ENCODE measurements around the gene ARID1B.

Gene ARID1B

DNA sequence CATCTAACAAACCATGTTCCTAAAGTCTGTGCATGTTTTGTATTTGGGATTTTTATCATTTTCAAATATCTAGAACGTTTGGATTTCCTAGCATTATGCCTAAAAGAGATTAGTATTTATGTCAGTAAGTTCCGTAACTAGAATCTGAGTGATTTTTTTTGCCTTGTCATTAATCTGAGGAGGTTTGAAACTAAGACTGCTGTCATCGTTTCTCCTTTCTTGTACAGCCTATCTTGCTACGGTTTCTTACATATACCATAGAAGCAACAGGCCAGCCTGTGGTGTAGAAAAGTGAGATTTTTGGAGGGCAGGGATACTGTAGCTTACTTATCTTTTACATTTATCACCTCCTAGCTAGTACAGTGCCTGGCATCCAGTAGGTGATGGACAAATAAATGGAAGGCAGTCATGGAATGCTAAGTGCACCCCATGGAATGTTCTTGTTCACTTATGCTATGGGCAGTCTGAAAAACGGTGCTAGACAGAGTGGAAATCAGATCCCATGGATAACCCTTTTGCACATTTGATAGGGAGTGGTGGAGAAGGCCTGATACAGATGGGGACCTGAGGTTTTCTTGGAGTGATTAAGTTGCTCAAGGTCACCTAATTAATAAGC is 93.9 kb downstream of the ARID1B start:
- Mint-ChIP-seq H3K27ac (peak overlapping the region; percentile 51), H3K4me1 (ENCODE audit: low read depth) (peaks cover 35% of the 10 kb centered on the region)

DNA sequence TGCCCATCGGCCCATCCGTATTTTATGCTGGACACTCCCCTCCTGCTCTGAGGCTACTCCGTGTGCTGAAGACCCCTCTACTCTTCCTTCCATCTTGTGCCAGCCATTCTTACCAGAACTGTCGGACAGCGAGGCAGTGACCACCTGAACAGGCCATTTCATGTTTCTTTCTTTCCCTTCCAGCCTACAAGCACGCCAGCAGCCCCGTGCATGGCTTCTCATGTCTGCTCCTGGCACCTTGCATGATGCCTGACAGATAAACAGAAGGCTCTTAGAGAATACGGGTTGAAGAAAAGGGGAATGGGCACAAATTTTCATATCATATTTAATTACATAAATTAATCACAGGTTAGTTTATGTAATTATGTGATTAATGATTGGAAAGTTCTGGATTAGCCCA is 95.7 kb downstream of the ARID1B start:
- peak overlapping the region; percentile 8 for H3K27ac Mint-ChIP-seq

More for the DNA sequence above, 93.9 kb downstream of the ARID1B start:
- Mint-ChIP-seq H3K36me3 (ENCODE audit: low read depth) (peaks cover 19% of the 10 kb centered on the region), H3K27me3 (no peaks in the 10 kb centered on the region), H3K4me3 (no peak overlapping the region), H3K9me3 (no peaks in the 10 kb centered on the region)
- intact Hi-C loops (cut with micrococcal nuclease): no loop called here

DNA sequence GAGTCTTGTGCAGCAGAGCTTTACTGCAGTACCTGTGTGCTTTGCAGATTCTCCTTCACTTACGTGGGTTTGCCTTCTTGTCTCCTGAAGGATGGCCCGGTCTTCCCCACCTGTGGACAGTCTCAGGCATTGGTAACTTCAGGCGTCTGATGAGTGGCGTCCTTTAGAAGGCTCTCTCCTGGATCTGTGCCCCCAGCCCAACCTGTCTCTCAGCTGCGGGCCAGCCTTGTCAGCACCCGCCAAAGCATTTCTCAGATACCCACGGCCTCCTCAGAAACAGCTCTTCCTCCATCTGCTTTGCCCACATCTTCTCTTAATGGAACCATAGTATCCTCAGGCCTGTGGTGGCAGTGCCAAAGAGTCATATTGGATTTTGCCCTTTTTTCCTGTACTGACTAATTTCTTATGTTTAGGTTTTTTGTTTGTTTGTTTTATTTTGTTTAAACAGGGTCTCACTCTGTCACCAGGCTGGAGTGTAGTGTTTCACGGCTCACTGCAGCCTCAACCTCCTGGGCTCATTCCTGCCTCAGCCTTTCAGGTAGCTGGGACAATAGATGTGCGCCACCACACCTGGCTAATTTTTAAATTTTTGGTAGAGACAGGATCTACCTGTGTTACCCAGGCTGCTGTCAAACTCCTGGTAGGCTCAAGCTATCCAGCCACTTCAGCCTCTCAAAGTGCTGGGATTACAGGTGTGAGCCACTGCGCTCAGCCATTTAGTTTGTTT is 96.6 kb downstream of the ARID1B start:
- peaks cover 48% of the 10 kb centered on the region for H3K4me1 Mint-ChIP-seq (ENCODE audit: low read depth)
- no peak overlapping the region for H3K27ac Mint-ChIP-seq
- intact Hi-C loops (cut with micrococcal nuclease): no loop called here

More for the DNA sequence above, 95.7 kb downstream of the ARID1B start:
- H3K4me3 Mint-ChIP-seq: no peak overlapping the region
- no peaks in the 10 kb centered on the region for H3K27me3 Mint-ChIP-seq
- intact Hi-C loops (cut with micrococcal nuclease): no loop called here
- peaks cover 41% of the 10 kb centered on the region for H3K4me1 Mint-ChIP-seq (ENCODE audit: low read depth)
- peaks cover 19% of the 10 kb centered on the region for H3K36me3 Mint-ChIP-seq (ENCODE audit: low read depth)
- H3K9me3 Mint-ChIP-seq: no peaks in the 10 kb centered on the region

DNA sequence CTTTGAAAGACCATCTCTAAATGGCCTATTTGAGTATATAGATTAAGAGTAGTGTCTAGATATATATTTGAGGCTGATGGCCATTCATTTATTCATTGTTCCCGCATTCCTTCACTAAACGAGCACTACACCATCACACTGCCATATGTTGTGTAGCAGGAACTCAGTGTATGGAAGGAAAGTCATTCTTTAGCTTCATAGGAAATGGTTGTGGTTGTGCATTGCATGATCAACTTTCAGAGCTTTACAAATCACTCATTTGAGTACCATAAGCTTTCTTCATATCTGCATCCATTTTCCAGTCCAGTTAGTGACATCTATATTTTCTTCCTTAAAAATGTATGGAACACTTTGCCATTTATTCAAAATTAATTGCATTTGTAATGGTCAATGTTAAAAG is 97.9 kb downstream of the ARID1B start:
- peaks cover 19% of the 10 kb centered on the region for H3K36me3 Mint-ChIP-seq (ENCODE audit: low read depth)

More for the DNA sequence above, 96.6 kb downstream of the ARID1B start:
- H3K27me3 Mint-ChIP-seq: no peaks in the 10 kb centered on the region
- no peaks in the 10 kb centered on the region for H3K9me3 Mint-ChIP-seq
- H3K36me3 Mint-ChIP-seq (ENCODE audit: low read depth): peaks cover 19% of the 10 kb centered on the region
- no peak overlapping the region for H3K4me3 Mint-ChIP-seq

DNA sequence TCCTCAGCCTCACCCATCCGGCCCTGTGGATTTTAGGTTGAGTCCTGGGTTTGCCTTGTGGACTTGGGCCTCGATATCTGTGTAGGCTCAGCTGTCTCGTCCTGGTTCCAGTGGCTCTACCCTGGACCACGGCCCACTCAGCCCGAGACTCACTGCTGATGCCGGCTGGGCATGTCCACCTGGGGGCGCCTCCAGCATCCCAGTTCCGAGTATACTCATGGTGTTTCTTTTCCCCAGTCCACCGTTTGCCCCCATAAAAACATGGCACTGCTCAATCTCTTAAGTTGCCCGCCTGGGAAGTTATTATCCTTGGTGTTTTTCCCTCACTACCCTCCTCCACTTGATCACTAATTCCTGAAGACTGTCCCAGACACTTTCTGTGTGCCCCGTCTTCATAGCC is 99.1 kb downstream of the ARID1B start:
- Mint-ChIP-seq H3K27ac (no peak overlapping the region), H3K36me3 (ENCODE audit: low read depth) (peaks cover 19% of the 10 kb centered on the region), H3K27me3 (no peaks in the 10 kb centered on the region), H3K4me1 (ENCODE audit: low read depth) (peaks cover 42% of the 10 kb centered on the region), H3K9me3 (no peaks in the 10 kb centered on the region), H3K4me3 (no peak overlapping the region)
- intact Hi-C loops (cut with micrococcal nuclease): no loop called here

More for the DNA sequence above, 97.9 kb downstream of the ARID1B start:
- intact Hi-C loops (cut with micrococcal nuclease): no loop called here
- Mint-ChIP-seq H3K4me3 (no peak overlapping the region), H3K9me3 (no peaks in the 10 kb centered on the region), H3K27me3 (no peaks in the 10 kb centered on the region), H3K27ac (no peak overlapping the region), H3K4me1 (ENCODE audit: low read depth) (peaks cover 52% of the 10 kb centered on the region)

DNA sequence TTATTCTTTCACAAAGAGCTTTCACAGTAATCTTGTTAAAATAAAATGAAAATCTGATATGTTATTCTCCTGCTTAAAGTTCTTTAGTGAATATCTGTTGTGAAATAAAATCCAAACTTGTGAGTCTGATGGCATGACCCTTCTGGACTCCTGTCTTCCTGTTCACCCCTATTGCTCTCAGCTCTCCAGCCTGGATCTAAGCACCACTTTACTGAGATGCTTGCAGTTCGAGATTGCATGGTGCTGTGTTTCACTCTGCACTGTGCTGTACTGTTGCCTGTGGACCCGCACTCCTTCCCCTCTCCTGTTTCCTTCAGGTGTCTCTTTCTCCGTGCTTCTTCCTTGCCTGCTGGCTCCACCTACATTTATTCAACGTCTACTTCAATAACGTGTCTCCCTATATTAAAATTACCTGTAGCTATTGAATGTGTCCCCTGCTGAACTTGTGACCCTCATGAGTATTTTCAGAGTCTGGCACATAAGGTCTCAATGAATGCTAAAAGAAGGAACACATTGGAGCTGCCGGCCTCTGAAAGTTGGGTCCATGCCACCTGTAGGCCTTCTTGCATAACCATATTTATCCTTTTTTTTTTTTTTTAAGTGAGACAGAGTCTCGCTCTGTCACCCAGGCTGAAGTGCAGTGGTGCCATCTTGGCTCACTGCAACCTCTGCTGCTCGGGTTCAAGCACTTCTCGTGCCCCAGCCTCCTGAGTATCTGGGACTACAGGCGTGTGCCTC is 100.1 kb downstream of the ARID1B start:
- H3K4me1 Mint-ChIP-seq (ENCODE audit: low read depth): peaks cover 39% of the 10 kb centered on the region
- no peaks in the 10 kb centered on the region for H3K9me3 Mint-ChIP-seq
- no peak overlapping the region for H3K27ac Mint-ChIP-seq
- intact Hi-C loops (cut with micrococcal nuclease): no loop called here
- H3K36me3 Mint-ChIP-seq (ENCODE audit: low read depth): peaks cover 19% of the 10 kb centered on the region
- H3K27me3 Mint-ChIP-seq: no peaks in the 10 kb centered on the region
- no peak overlapping the region for H3K4me3 Mint-ChIP-seq

DNA sequence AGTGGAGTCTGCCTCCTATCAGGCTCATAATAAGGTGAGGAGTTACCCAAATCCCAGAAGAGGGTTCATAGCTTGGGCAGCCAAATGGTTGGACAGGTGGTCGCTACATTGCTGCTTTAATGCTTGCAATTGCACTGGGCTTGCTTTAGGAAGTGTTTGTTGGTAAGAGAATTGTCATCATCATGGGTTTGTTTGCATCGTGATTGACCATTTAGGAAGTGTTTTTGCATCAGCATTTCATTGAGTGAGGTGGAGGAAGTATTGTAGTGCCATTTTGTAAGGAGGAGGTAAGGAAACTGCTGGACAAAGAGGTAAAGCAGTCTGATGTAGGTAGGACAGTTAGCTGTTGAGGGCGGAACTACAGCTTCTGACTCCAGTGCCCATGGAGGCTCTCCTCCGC is 101.5 kb downstream of the ARID1B start:
- peaks cover 8% of the 10 kb centered on the region for H3K36me3 Mint-ChIP-seq (ENCODE audit: low read depth)
- H3K4me3 Mint-ChIP-seq: no peak overlapping the region
- peaks cover 45% of the 10 kb centered on the region for H3K4me1 Mint-ChIP-seq (ENCODE audit: low read depth)
- intact Hi-C loops (cut with micrococcal nuclease): no loop called here
- no peaks in the 10 kb centered on the region for H3K27me3 Mint-ChIP-seq
- H3K9me3 Mint-ChIP-seq: no peaks in the 10 kb centered on the region
- no peak overlapping the region for H3K27ac Mint-ChIP-seq

DNA sequence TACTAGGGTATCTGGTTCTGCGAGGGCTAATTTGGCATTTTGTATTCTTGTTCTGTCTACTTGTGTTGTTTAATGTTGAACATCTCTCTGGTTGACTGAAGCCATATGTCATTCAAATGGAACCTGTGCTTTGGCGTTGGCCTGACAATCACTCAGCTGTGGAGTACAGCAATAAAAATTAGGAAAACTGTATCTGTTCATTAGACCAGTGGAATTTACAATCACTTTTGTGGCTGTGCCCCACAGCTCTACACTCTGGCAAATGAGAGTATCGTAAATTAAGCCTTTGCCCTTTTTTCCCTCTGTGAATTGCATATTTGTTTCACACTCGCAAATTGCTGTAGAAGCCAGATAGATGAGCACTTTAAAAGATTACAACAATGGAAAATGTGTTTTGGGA is 102.0 kb downstream of the ARID1B start:
- peaks cover 3% of the 10 kb centered on the region for H3K36me3 Mint-ChIP-seq (ENCODE audit: low read depth)
- no peaks in the 10 kb centered on the region for H3K27me3 Mint-ChIP-seq
- intact Hi-C loops (cut with micrococcal nuclease): no loop called here
- peaks cover 48% of the 10 kb centered on the region for H3K4me1 Mint-ChIP-seq (ENCODE audit: low read depth)
- no peak overlapping the region for H3K27ac Mint-ChIP-seq
- H3K4me3 Mint-ChIP-seq: no peak overlapping the region
- H3K9me3 Mint-ChIP-seq: no peaks in the 10 kb centered on the region

DNA sequence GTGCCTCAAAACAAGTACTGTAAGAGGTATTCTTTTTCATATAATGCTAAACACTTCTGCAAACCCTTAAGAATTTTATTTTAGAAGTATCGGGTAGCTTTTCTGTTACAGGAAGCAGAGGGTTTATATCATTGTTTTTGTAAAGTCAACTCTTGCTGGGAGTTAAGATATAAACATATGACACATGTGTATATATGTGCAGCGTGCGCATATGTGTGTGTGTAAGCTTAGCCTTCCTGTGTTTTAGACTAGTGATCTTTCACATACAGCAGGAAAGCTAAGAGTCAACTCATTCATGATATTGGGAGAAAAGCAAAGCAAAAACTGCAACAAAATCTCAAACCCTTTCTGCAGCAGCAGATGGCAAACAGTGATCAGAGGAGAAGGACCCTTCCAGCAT is 102.4 kb downstream of the ARID1B start:
- Mint-ChIP-seq H3K27me3 (no peaks in the 10 kb centered on the region), H3K27ac (no peak overlapping the region), H3K36me3 (ENCODE audit: low read depth) (no peaks in the 10 kb centered on the region), H3K4me3 (no peak overlapping the region), H3K4me1 (ENCODE audit: low read depth) (peaks cover 52% of the 10 kb centered on the region), H3K9me3 (no peaks in the 10 kb centered on the region)
- intact Hi-C loops (cut with micrococcal nuclease): no loop called here

DNA sequence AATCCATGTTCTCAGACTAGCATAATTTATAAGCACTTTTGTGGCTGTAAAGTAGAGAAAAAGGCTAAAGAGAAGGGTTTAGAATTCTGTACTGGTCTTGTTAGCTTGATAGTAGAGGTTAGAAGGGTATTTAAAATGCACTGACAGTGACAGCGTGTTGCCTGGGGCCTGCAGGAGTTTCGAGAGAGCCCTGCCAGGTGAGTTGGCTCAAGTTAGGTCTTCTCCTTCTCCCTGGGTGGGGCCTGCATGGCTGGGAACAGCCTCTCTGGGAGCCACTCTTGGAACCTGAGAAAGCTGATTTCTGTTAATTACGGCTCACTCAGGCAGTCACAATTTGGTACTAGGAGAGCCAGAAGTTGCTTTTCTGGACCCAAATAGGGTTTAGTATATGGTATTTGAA is 103.7 kb downstream of the ARID1B start:
- Mint-ChIP-seq H3K4me3 (no peak overlapping the region), H3K36me3 (ENCODE audit: low read depth) (no peaks in the 10 kb centered on the region), H3K4me1 (ENCODE audit: low read depth) (peaks cover 57% of the 10 kb centered on the region), H3K9me3 (no peaks in the 10 kb centered on the region), H3K27me3 (no peaks in the 10 kb centered on the region), H3K27ac (no peak overlapping the region)
- intact Hi-C loops (cut with micrococcal nuclease): no loop called here

DNA sequence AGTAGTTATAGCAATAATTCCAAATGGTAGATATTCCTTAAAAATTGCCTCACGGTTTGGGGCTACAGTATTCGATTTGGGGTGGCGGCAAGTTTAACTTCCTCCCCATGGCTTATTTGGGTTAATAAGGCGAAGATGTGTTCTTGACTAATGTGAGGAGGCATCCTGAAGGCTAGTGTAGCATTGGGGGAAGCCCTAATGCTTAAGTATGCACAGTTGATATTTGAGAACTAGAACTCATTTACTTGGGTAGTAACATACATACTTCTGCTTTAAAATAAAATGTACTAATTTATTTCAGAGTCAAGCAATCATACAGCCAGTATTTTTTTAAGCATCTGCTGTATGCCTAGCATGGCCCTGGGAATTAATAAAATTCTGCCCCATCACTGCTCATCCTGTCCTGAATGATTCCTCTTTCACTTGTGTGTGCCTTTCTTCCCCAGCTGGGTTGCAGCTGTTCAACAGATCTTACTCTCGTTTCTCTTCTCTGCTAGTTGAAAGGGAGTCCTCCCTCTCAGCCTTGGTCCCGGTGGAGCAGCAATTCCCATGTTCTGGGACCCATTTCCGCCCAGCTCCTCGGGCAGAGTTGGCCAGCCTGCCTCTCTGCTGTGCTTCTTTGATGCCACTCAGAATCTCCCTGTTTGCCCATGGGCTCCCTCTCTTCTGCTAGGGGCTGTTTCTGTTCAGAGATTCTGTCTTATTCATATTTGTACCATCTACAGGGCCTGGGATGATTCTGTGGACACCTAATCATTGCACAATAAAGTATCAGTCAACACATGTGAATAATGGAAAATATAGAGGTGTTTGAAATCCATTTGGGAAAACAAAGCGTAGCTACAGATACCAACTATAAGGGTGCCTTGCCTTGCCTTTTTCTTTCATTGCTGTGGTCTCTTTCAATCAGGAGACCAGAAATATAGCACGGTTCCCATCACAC is 104.8 kb downstream of the ARID1B start:
- H3K9me3 Mint-ChIP-seq: no peaks in the 10 kb centered on the region
- H3K36me3 Mint-ChIP-seq (ENCODE audit: low read depth): no peaks in the 10 kb centered on the region
- peak overlapping the region; percentile 54 for H3K27ac Mint-ChIP-seq
- intact Hi-C loops (cut with micrococcal nuclease): no loop called here
- H3K4me3 Mint-ChIP-seq: no peak overlapping the region
- H3K27me3 Mint-ChIP-seq: no peaks in the 10 kb centered on the region
- peaks cover 67% of the 10 kb centered on the region for H3K4me1 Mint-ChIP-seq (ENCODE audit: low read depth)

DNA sequence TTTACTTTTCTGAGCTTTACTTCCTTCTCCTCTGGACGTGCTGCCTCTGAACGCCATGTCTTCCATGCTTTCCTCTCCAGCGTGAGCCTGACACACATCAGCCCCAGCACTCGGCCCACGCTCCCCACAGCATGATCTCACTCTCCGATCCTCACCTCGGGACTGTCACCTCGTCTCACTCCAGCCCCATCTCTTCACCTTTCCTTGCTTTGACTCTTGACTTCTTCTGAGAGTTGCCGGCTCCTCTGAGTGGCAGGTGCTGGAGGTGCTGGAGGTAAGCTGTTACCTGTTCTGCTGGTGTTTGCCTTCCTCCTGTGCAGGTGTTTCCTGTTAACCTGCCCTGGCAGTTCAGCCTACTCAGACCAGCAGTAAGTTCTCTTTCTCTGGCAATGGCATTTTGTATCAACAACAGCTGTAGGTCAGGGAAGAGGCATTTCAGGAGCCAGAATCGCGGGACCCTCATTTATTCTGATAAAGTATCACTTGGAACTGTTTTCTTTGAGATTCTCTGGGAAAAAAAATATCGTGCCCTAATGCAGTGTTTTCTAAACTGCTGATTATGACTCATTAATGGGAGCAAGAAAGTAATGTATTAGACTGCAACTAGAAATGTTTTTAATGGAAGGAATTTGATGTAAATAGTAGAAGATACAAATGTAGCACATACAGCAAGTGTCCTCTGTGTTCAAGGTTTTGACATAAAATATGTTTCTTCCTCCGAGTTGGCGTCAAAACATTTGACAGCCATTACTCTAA is 106.5 kb downstream of the ARID1B start:
- Mint-ChIP-seq H3K4me3 (no peak overlapping the region), H3K9me3 (no peaks in the 10 kb centered on the region), H3K27ac (peak overlapping the region; percentile 42), H3K36me3 (ENCODE audit: low read depth) (no peaks in the 10 kb centered on the region), H3K27me3 (no peaks in the 10 kb centered on the region), H3K4me1 (ENCODE audit: low read depth) (peaks cover 62% of the 10 kb centered on the region)
- intact Hi-C loops (cut with micrococcal nuclease): no loop called here

DNA sequence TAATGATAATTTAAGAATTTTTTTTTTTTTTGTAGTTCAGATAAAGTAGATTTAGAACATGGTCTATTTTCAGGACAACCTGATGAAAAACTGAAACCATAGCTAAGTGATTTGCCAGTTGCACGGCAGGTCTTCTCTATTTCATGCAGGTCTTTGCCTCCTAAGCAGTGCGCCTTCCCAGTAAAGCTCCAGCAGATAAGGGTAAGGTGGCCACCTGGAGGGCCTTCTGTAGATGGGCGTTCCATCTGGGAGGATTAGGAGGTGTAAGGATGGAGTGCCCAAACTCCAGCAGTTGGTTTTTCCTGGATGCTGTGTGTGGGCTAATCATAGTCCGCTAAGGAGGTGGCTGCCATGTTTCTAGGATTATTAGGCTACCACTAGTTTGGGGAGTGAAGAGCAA is 107.1 kb downstream of the ARID1B start:
- H3K4me3 Mint-ChIP-seq: no peak overlapping the region
- no peak overlapping the region for H3K27ac Mint-ChIP-seq
- H3K9me3 Mint-ChIP-seq: no peaks in the 10 kb centered on the region
- no peaks in the 10 kb centered on the region for H3K36me3 Mint-ChIP-seq (ENCODE audit: low read depth)
- intact Hi-C loops (cut with micrococcal nuclease): no loop called here
- H3K27me3 Mint-ChIP-seq: no peaks in the 10 kb centered on the region
- peaks cover 59% of the 10 kb centered on the region for H3K4me1 Mint-ChIP-seq (ENCODE audit: low read depth)
